ENCODE data around the gene CST3.

Gene CST3

DNA sequence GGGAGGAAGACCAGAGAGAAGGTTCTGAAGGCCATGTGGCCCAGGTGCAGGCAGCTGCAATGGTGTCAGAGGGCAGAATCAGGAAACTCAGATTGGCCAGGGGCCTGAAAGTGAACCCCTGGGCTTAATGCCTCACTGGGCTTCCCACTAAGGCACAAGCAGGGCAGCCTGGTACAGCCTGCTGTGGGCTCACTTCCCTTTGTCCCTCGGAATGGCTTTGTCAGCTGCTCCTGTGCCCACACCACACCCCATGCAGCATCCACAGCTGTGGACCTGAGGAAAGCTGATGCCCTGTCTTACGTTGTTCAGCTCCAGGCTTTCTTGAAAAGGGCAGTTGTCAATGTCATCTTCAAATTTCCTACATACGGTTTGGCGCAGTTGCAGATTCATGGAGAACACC is 34.4 kb downstream of the CST3 start:
- no peak for DNase-seq (ENCODE audit: low read depth in 1 of 2, low spot score in 1 of 2)

- no peak for DNase-seq (ENCODE audit: low read depth in 1 of 2, low spot score in 1 of 2)
Measured at GRCh38 chr20:23602699-23603098, 35.1 kb downstream of the CST3 start.

DNA sequence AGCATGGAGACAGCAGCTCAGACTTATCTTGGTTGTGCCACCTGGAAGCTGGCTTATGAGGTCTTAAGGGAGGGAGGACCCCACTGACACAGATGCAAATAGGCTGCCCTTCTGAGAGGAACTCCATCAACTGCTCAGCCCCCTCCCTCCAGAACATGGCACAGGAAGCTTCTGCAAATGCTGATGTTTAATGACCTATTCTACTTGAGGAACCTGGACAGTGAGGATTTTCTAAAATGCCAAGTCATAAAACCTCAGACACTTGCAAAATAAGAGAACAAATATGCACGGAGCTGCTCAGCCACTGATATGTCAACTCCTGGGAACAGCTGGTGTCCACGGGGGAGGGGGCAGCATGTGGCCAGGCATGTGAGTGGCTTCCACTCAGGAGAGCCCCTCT is 35.5 kb downstream of the CST3 start:
- no peak for DNase-seq (ENCODE audit: low read depth in 1 of 2, low spot score in 1 of 2)

DNA sequence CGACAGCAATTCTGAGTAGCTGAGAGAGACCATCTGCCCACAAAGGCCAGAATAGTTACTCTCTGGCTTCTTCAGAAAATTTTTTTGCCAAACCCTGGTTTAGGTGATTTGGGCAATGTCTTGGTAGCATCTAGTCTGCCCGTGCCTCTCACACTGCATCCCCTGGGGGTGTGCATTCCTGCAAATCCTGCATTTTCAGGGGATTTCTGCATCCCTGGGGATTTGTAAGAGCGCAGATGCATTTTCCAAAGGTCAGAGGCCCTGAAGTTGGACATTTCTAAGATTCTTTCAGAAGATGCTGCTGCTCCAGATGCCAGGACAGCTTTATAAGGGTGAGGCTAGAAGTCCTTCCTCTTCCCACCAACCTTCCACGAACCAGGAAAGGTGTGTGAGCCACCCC is 36.0 kb downstream of the CST3 start:
- no peak for DNase-seq (ENCODE audit: low read depth in 1 of 2, low spot score in 1 of 2)

GRCh38 chr20:23598481-23598880 is 39.3 kb downstream of the CST3 start:
- DNase-seq (ENCODE audit: low read depth in 1 of 2, low spot score in 1 of 2) = no peak

GRCh38 chr20:23596579-23597250 is 41.0 kb downstream of the CST3 start:
- DNase-seq (ENCODE audit: low read depth in 1 of 2, low spot score in 1 of 2) = no peak

- DNase-seq (ENCODE audit: low read depth in 1 of 2, low spot score in 1 of 2) = no peak
Measured at GRCh38 chr20:23595941-23596340, 41.8 kb downstream of the CST3 start.

GRCh38 chr20:23588434-23589403 is 49.0 kb downstream of the CST3 start:
- no peak for DNase-seq (ENCODE audit: low read depth in 1 of 2, low spot score in 1 of 2)

GRCh38 chr20:23587631-23588030 is 50.1 kb downstream of the CST3 start:
- DNase-seq (ENCODE audit: low read depth in 1 of 2, low spot score in 1 of 2) = no peak

GRCh38 chr20:23586735-23587525 is 50.8 kb downstream of the CST3 start:
- no peak for DNase-seq (ENCODE audit: low read depth in 1 of 2, low spot score in 1 of 2)

DNA sequence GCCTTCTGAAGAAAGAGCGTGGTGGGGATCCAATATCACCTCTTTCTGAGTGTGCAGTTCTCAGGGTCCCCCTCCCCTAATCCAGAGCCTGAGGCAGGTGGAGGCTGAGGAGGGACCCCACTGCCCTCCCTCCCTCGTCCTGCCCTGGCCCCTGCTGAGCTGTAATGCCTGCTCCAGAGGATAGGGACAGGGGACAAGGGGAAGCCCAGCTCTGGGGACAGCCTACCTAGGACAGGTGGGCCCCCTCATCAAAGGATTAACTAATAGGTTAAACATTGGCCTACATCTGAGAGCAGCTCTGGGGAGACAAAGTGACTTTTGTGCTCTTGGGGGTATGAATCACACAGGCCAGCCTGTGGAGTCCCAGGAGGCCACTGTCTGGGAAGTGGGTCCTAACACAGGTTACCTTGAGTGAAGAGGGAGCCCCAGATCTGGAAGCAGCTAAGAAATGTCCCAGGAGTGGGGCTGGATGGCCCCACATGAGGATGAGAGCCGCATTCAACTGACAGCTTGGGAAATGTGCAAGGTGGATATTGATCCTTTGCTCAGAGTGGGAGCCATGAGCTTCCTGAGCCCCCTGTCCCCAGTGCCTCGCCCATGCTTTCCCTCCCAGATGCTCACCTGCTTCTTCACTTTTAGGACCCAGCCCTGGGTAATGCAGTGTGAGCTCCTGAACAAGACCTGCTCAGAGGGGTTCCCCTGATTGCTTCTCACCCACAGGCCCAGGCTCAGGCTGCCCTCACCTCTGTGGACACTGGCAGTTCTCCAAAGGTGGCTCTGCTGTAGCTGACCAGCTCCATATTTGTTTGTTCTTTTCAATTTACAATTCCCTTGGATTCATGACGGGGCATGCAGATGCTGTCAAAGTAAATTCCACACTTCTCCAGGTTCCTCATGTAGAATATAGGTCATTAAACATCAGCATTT is 51.7 kb downstream of the CST3 start:
- DNase-seq (ENCODE audit: low read depth in 1 of 2, low spot score in 1 of 2) = no peak

DNA sequence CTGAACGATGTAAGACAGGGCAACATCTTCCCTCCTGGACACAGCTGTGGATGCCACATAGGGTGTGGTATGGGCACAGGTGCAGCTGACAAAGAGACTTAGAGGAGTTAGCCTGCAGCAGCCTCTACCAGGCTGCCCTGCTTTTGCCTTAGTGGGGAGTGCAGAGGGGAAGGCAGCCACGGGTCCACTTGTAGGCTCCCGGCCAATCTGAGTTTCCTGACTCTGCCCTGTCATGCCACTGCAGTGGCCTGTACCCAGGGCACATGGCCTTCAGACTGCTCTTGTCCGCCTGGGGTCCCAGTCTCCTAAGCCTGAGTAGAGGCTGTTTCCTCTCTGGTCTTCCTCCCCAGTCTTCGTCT is 52.3 kb downstream of the CST3 start:
- no peak for DNase-seq (ENCODE audit: low read depth in 1 of 2, low spot score in 1 of 2)

GRCh38 chr20:23584434-23585199 is 53.1 kb downstream of the CST3 start:
- no peak for DNase-seq (ENCODE audit: low read depth in 1 of 2, low spot score in 1 of 2)
